PC-3 (cell line): Measurements from ENCODE around the gene PYGO2. TPM values are rescaled to one million over a fixed set of nuclear protein-coding genes. Genes with fewer than 3 reads are reported as not detected.
A peak's percentile ranks its signal among the peaks of the same experiment; 100 is the strongest.

Source experiments
- ATAC-seq: fragments of 200-7000 bp; cut with Tn5 transposase; 2 replicates; pipeline ENCODE4 v1.9.1; 2020; ENCODE audit warnings: mild to moderate bottlenecking, moderate library complexity
- BruUV-seq: library from RNA; stranded (reverse); fragments of 400-500 nt; replicated peaks from 2 replicates; lab custom pipeline; 2021; lab: Mats Ljungman, UMichigan
- CTCF ChIA-PET: fragments of 300-600 bp; sonication (Branson Sonifier 250); formaldehyde crosslinking; loops from one replicate; lab custom pipeline; 2022; ENCODE audit warnings: antibody characterized with exemption; lab: Charles Lee
- POLR2A ChIA-PET: fragments of 300-600 bp; sonication (Branson Sonifier 250); formaldehyde crosslinking; loops from one replicate; lab custom pipeline; 2022; ENCODE audit warnings: antibody characterized with exemption; ENCODE audit not compliant: unreplicated experiment; lab: Charles Lee
- DNase-seq: peaks from one replicate; pipeline ENCODE4 v3.0.0-alpha.2; 2015
- H2AFZ ChIP-seq: fragments of 300-600 bp; sonication (generic); 2 replicates; pipeline ENCODE4 v1.6.0; 2016; ENCODE audit warnings: antibody characterized with exemption, low read length
- H3F3A ChIP-seq: fragments of 300-600 bp; sonication (generic); one replicate; pipeline ENCODE4 v1.6.0; 2017; ENCODE audit warnings: antibody characterized with exemption, low read length, control low read depth, mild to moderate bottlenecking; ENCODE audit not compliant: unreplicated experiment
- H3K27ac ChIP-seq: fragments of 300-600 bp; sonication (generic); 2 replicates; pipeline ENCODE4 v1.5.1; 2016; ENCODE audit warnings: mild to moderate bottlenecking, low read length
- H3K27me3 ChIP-seq: fragments of 300-600 bp; sonication (generic); 2 replicates; pipeline ENCODE4 v1.6.1; 2016; ENCODE audit warnings: low read length, mixed read lengths
- H3K36me3 ChIP-seq: fragments of 300-600 bp; sonication (generic); 2 replicates; pipeline ENCODE4 v1.6.1; 2016; ENCODE audit warnings: low read depth, mixed run types, low read length, mixed read lengths
- H3K4me1 ChIP-seq: fragments of 300-600 bp; sonication (generic); 2 replicates; pipeline ENCODE4 v1.5.1; 2016; ENCODE audit warnings: low read length; ENCODE audit not compliant: insufficient read depth
- H3K4me2 ChIP-seq: fragments of 300-600 bp; sonication (generic); 2 replicates; pipeline ENCODE4 v1.6.0; 2016; ENCODE audit warnings: low read length
- H3K4me3 ChIP-seq: fragments of 300-600 bp; sonication (generic); 2 replicates; pipeline ENCODE4 v1.5.1; 2016; ENCODE audit warnings: mild to moderate bottlenecking, low read length, mixed read lengths
- H3K79me2 ChIP-seq: fragments of 300-600 bp; sonication (generic); 2 replicates; pipeline ENCODE4 v1.6.1; 2017; ENCODE audit warnings: low read length, mixed read lengths
- H3K9ac ChIP-seq: fragments of 300-600 bp; sonication (generic); 2 replicates; pipeline ENCODE4 v1.6.0; 2016; ENCODE audit warnings: mild to moderate bottlenecking, low read length
- H3K9me2 ChIP-seq: fragments of 300-600 bp; sonication (generic); replicated peaks from 2 replicates; pipeline ENCODE4 v1.6.1; 2016; ENCODE audit warnings: mixed run types, low read length, mixed read lengths
- H3K9me3 ChIP-seq: fragments of 300-600 bp; sonication (generic); 2 replicates; pipeline ENCODE4 v1.6.1; 2016; ENCODE audit warnings: low read length, mixed read lengths
- H4K20me1 ChIP-seq: fragments of 300-600 bp; sonication (generic); 2 replicates; pipeline ENCODE4 v1.6.1; 2016; ENCODE audit warnings: low read length, mixed read lengths
- CTCF ChIP-seq: fragments of 300-600 bp; sonication (generic); conservative IDR thresholded peaks from 2 replicates; pipeline ENCODE4 v1.5.1; 2017; ENCODE audit warnings: antibody characterized with exemption, low read depth, mild to moderate bottlenecking, low read length
- EZH2 ChIP-seq: fragments of 300-600 bp; sonication (generic); IDR thresholded peaks from one replicate; pipeline ENCODE4 v1.6.1; 2017; ENCODE audit warnings: antibody characterized with exemption, mild to moderate bottlenecking, low read length; ENCODE audit not compliant: unreplicated experiment
- EZH2phosphoT487 ChIP-seq: fragments of 300-600 bp; sonication (generic); IDR thresholded peaks from 2 replicates; pipeline ENCODE4 v1.6.1; 2018; ENCODE audit warnings: mild to moderate bottlenecking, antibody characterized with exemption, low read length, borderline replicate concordance
- intact Hi-C: fragments of 100-400 bp; cut with micrococcal nuclease; formaldehyde crosslinking; loops from 2 replicates; pipeline ENCODE4 v1.9.0; 2023
- total RNA-seq: library from RNA; depleted of rRNA; stranded (reverse); fragments of >200 nt; gene quantifications from 2 replicates; pipeline ENCODE4 v1.2.3, GENCODE V29; 2014

The PYGO2 gene
- total RNA-seq, 1 experiment from 2014 or later, result 41.7 TPM

- CTCF ChIA-PET, result interaction anchor here (0.8 to 1.1 kb wide), 3 partner anchors 10 to 38 kb away, joined by 6 to 7 read pairs (median 6); partner anchors contain the start of genes PBXIP1 and PYGO2
- H3K36me3 ChIP-seq, result peaks cover 18% of the 10 kb centered on the region
- intact Hi-C loops, result no loop called here
- H4K20me1 ChIP-seq, result peaks cover 7% of the 10 kb centered on the region; the same call in 1 of the 2 replicates
- H3F3A ChIP-seq, result no peaks in the 10 kb centered on the region
- no peak for TF ChIP-seq EZH2phosphoT487
- no peak for TF ChIP-seq EZH2
- no peaks in the 10 kb centered on the region for H3K27me3 ChIP-seq
- H3K79me2 ChIP-seq, result peaks cover 4% of the 10 kb centered on the region
- no peaks in the 10 kb centered on the region for H3K9me2 ChIP-seq
- POLR2A ChIA-PET, result interaction anchor here (0.5 to 1.3 kb wide), 2 partner anchors 10 to 23 kb away, joined by 4 read pairs; partner anchors contain the start of gene FLAD1
- no peaks in the 10 kb centered on the region for H3K9me3 ChIP-seq
- ATAC-seq (peak; percentile 39), DNase-seq (no peak)
- H3K4me1 ChIP-seq, result no peaks in the 10 kb centered on the region
- no peak within 1 kb of the TSS for H3K4me3 ChIP-seq
- H3K4me2 ChIP-seq, result no peak within 1 kb of the TSS
- H3K27ac ChIP-seq, result no peak within 1 kb of the TSS
- H2AFZ ChIP-seq, result no peak within 1 kb of the TSS
- BruUV-seq, result TSS peak; percentile 12
- H3K9ac ChIP-seq, result no peak within 1 kb of the TSS
Measured at GRCh38 chr1:154993572-154994268, 32.1 kb upstream of the PYGO2 start, which contains the start of gene LENEP. LENEP (plus strand) TSS chr1:154993586; CDS start chr1:154993608, 22 bp downstream.

- H3K27me3 ChIP-seq, result no peaks in the 10 kb centered on the region
- H3K27ac ChIP-seq, result no peak overlapping the region
- H3K9me3 ChIP-seq, result no peaks in the 10 kb centered on the region
- DNase-seq (peak; percentile 46), ATAC-seq (peak; percentile 40)
- no peak overlapping the region for H3K4me3 ChIP-seq
- no peaks in the 10 kb centered on the region for H3F3A ChIP-seq
- peaks cover 12% of the 10 kb centered on the region for H3K79me2 ChIP-seq
- no peaks in the 10 kb centered on the region for H3K9me2 ChIP-seq
- no TSS peak for BruUV-seq
- ChIA-PET CTCF (interaction anchor here (0.8 to 1.1 kb wide), 3 partner anchors 9 to 37 kb away, joined by 6 to 7 read pairs (median 6); partner anchors contain the start of genes PBXIP1 and PYGO2), POLR2A (interaction anchor here (1.3 kb wide), 1 partner anchor 9 kb away, joined by 4 read pairs; the partner anchor contains the start of gene FLAD1)
- H3K9ac ChIP-seq, result no peak overlapping the region
- peaks cover 26% of the 10 kb centered on the region for H3K36me3 ChIP-seq
- intact Hi-C loops, result no loop called here
- TF ChIP-seq EZH2phosphoT487 (no peak), CTCF (peak; percentile 47)
- no peak overlapping the region for H3K4me2 ChIP-seq
- H4K20me1 ChIP-seq, result peaks cover 15% of the 10 kb centered on the region; the same call in 1 of the 2 replicates
- H3K4me1 ChIP-seq, result no peaks in the 10 kb centered on the region
- no peak overlapping the region for H2AFZ ChIP-seq
Measured at GRCh38 chr1:154992721-154993571, 31.4 kb upstream of the PYGO2 start.

GRCh38 chr1:154990276-154990675 lies 28.7 kb upstream of the PYGO2 start:
- peaks cover 38% of the 10 kb centered on the region for H3K79me2 ChIP-seq
- peaks cover 38% of the 10 kb centered on the region for H3K36me3 ChIP-seq
- ChIA-PET CTCF (interaction anchor here (0.6 kb wide), 1 partner anchor 39 kb away, joined by 4 read pairs; no protein-coding TSS in a partner anchor), POLR2A (no interaction called here)
- no peaks in the 10 kb centered on the region for H3K9me2 ChIP-seq
- H3K9ac ChIP-seq, result no peak overlapping the region
- H3K27ac ChIP-seq, result no peak overlapping the region
- intact Hi-C loops, result no loop called here
- peaks cover 16% of the 10 kb centered on the region; the same call in 1 of the 2 replicates for H4K20me1 ChIP-seq
- H2AFZ ChIP-seq, result no peak overlapping the region
- DNase-seq (no peak), ATAC-seq (no peak)
- H3K4me3 ChIP-seq, result no peak overlapping the region
- H3K4me2 ChIP-seq, result no peak overlapping the region
- TF ChIP-seq CTCF, result no peak
- TF ChIP-seq EZH2, result no peak
- no peak for TF ChIP-seq EZH2phosphoT487
- H3K9me3 ChIP-seq, result no peaks in the 10 kb centered on the region
- H3F3A ChIP-seq, result no peaks in the 10 kb centered on the region
- no TSS peak for BruUV-seq
- no peaks in the 10 kb centered on the region for H3K27me3 ChIP-seq
- H3K4me1 ChIP-seq, result no peaks in the 10 kb centered on the region
